ENCODE data around the gene YWHAH. TPM values are rescaled to one million over a fixed set of nuclear protein-coding genes. Genes with fewer than 3 reads are reported as not detected.
A peak's percentile ranks its signal among the peaks of the same experiment; 100 is the strongest.

YWHAH gene
- polyA plus RNA-seq, 3 donors, result 59.5 to 136 (median 132) TPM

- Histone ChIP-seq H3K27me3 (ENCODE audit: control insufficient read depth in 2 of 2, insufficient read depth in 2 of 2, low read length in 2 of 2) (no peaks in the 10 kb centered on the region), H3K4me2 (replicated peaks; ENCODE audit: extremely low read depth, low read length, poor library complexity, severe bottlenecking) (no peak overlapping the region), H3K4me1 (ENCODE audit: control insufficient read depth in 1 of 2, insufficient read depth in 2 of 2, low read length in 2 of 2) (peaks cover 15 to 18% of the 10 kb centered on the region in 2 donors), H3K9ac (ENCODE audit: insufficient read depth, low read length, poor library complexity, severe bottlenecking) (no peak overlapping the region), H2AFZ (ENCODE audit: insufficient read depth, low read depth, low read length, poor library complexity, severe bottlenecking) (no peak overlapping the region), H3K9me3 (replicated peaks in 1 of 2; ENCODE audit: control insufficient read depth in 1 of 2, insufficient read depth in 1 of 2, low read length in 2 of 2) (no peaks in the 10 kb centered on the region), H3K36me3 (replicated peaks in 1 of 2; ENCODE audit: control insufficient read depth in 1 of 2, insufficient read depth in 2 of 2, low read length in 2 of 2) (peaks cover 28 to 46% of the 10 kb centered on the region in 2 donors), H3K79me2 (ENCODE audit: insufficient read depth, low read length) (peaks cover 40% of the 10 kb centered on the region), H4K20me1 (ENCODE audit: insufficient read depth, low read length) (peaks cover 59% of the 10 kb centered on the region), H3K27ac (ENCODE audit: low read depth in 1 of 2, low read length in 2 of 2) (no peak overlapping the region), H3K4me3 (replicated peaks in 1 of 3; ENCODE audit: low read depth in 2 of 3, low read length in 3 of 3) (no peak overlapping the region)
- peaks cover 20% of the 10 kb centered on the region for H3K4me1 Mint-ChIP-seq
- H3K27ac Mint-ChIP-seq, result peak overlapping the region in 1 of 7 donors; percentile 44
- DNase-seq, result no peak
- H3K27me3 Mint-ChIP-seq (ENCODE audit: low read depth in 3 of 3), result peaks cover 3 to 6% (median 5%) of the 10 kb centered on the region in 3 donors
- no peak overlapping the region for H3K4me3 Mint-ChIP-seq
- H3K9me3 Mint-ChIP-seq, result no peaks in the 10 kb centered on the region
- intact Hi-C loops (cut with micrococcal nuclease), result no loop called here
- H3K36me3 Mint-ChIP-seq, result peaks cover 37 to 45% of the 10 kb centered on the region in 2 donors
- TF ChIP-seq CTCF (IDR thresholded peaks at IDR 0.05), result no peak
- WGBS (ENCODE audit: insufficient coverage), result 90% methylated on average over 2 of the region's 9 CpGs
Measured at GRCh38 chr22:31957970-31958594, 13.7 kb downstream of the YWHAH start.

GRCh38 chr22:31958625-31959239, 14.4 kb downstream of the YWHAH start:
- peaks cover 28 to 43% of the 10 kb centered on the region in 2 donors for H3K36me3 ChIP-seq (replicated peaks in 1 of 2; ENCODE audit: control insufficient read depth in 1 of 2, insufficient read depth in 2 of 2, low read length in 2 of 2)
- no peak overlapping the region for H3K27ac ChIP-seq (ENCODE audit: low read depth in 1 of 2, low read length in 2 of 2)
- intact Hi-C loops (cut with micrococcal nuclease), result no loop called here
- H2AFZ ChIP-seq (ENCODE audit: insufficient read depth, low read depth, low read length, poor library complexity, severe bottlenecking), result no peak overlapping the region
- no peak overlapping the region for H3K9ac ChIP-seq (ENCODE audit: insufficient read depth, low read length, poor library complexity, severe bottlenecking)
- no peak overlapping the region for H3K4me3 ChIP-seq (replicated peaks in 1 of 3; ENCODE audit: low read depth in 2 of 3, low read length in 3 of 3)
- H3K9me3 Mint-ChIP-seq, result no peaks in the 10 kb centered on the region
- H3K9me3 ChIP-seq (replicated peaks in 1 of 2; ENCODE audit: control insufficient read depth in 1 of 2, insufficient read depth in 1 of 2, low read length in 2 of 2), result no peaks in the 10 kb centered on the region
- no peak overlapping the region for H3K4me3 Mint-ChIP-seq
- DNase-seq, result no peak
- no peak overlapping the region for H3K4me2 ChIP-seq (replicated peaks; ENCODE audit: extremely low read depth, low read length, poor library complexity, severe bottlenecking)
- peak overlapping the region in 3 of 7 donors; percentile 53 to 58 (median 57) for H3K27ac Mint-ChIP-seq
- H3K27me3 ChIP-seq (ENCODE audit: control insufficient read depth in 2 of 2, insufficient read depth in 2 of 2, low read length in 2 of 2), result no peaks in the 10 kb centered on the region
- WGBS (ENCODE audit: insufficient coverage), result 93% methylated on average over 7 of the region's 12 CpGs
- peaks cover 10 to 11% of the 10 kb centered on the region in 2 donors for H3K4me1 ChIP-seq (ENCODE audit: control insufficient read depth in 1 of 2, insufficient read depth in 2 of 2, low read length in 2 of 2)
- peaks cover 14% of the 10 kb centered on the region for H3K4me1 Mint-ChIP-seq
- H3K79me2 ChIP-seq (ENCODE audit: insufficient read depth, low read length), result peaks cover 33% of the 10 kb centered on the region
- H3K36me3 Mint-ChIP-seq, result peaks cover 37 to 39% of the 10 kb centered on the region in 2 donors
- TF ChIP-seq CTCF (IDR thresholded peaks at IDR 0.05), result no peak
- peaks cover 53% of the 10 kb centered on the region for H4K20me1 ChIP-seq (ENCODE audit: insufficient read depth, low read length)
- peaks cover 5 to 6% (median 5%) of the 10 kb centered on the region in 3 donors for H3K27me3 Mint-ChIP-seq (ENCODE audit: low read depth in 3 of 3)

Measured in CD14-positive monocyte (primary cell).